GM23248 (cell line): Measurements from ENCODE around the gene ALK. TPM values are rescaled to one million over a fixed set of nuclear protein-coding genes. Genes with fewer than 3 reads are reported as not detected.

Experiments used
- DNase-seq: peaks from one replicate; pipeline ENCODE4 v3.0.0-alpha.2; 2015
- H2AFZ ChIP-seq: fragments of 200-600 bp; sonication (generic); 2 replicates; pipeline ENCODE4 v1.6.1; 2016; ENCODE audit warnings: antibody characterized with exemption
- H3F3A ChIP-seq: fragments of 200-600 bp; sonication (generic); 2 replicates; pipeline ENCODE4 v1.6.1; 2016; ENCODE audit warnings: mild to moderate bottlenecking, antibody characterized with exemption, mixed run types; ENCODE audit not compliant: insufficient read depth
- H3K27ac ChIP-seq: fragments of 200-600 bp; sonication (generic); 2 replicates; pipeline ENCODE4 v1.5.1; 2016; ENCODE audit warnings: mild to moderate bottlenecking
- H3K27me3 ChIP-seq: fragments of 200-600 bp; sonication (generic); replicated peaks from 2 replicates; pipeline ENCODE4 v1.6.1; 2016; ENCODE audit warnings: mild to moderate bottlenecking; ENCODE audit not compliant: insufficient read depth
- H3K36me3 ChIP-seq: fragments of 200-600 bp; sonication (generic); 2 replicates; pipeline ENCODE4 v1.6.1; 2016; ENCODE audit warnings: low read depth, mild to moderate bottlenecking
- H3K4me1 ChIP-seq: fragments of 200-600 bp; sonication (generic); 2 replicates; pipeline ENCODE4 v1.6.1; 2016; ENCODE audit warnings: mild to moderate bottlenecking; ENCODE audit not compliant: insufficient read depth
- H3K4me2 ChIP-seq: fragments of 200-600 bp; sonication (generic); one replicate; pipeline ENCODE4 v1.6.1; 2016; ENCODE audit warnings: mild to moderate bottlenecking; ENCODE audit not compliant: unreplicated experiment
- H3K4me3 ChIP-seq: fragments of 200-600 bp; sonication (generic); 2 replicates; pipeline ENCODE4 v1.5.1; 2016; ENCODE audit warnings: mild to moderate bottlenecking
- H3K79me2 ChIP-seq: fragments of 200-600 bp; sonication (generic); 2 replicates; pipeline ENCODE4 v1.6.1; 2016; ENCODE audit warnings: mild to moderate bottlenecking; ENCODE audit not compliant: insufficient read depth
- H3K9ac ChIP-seq: fragments of 200-600 bp; sonication (generic); 2 replicates; pipeline ENCODE4 v1.6.1; 2016; ENCODE audit warnings: mild to moderate bottlenecking
- H3K9me2 ChIP-seq: fragments of 200-600 bp; sonication (generic); 2 replicates; pipeline ENCODE4 v1.6.1; 2016; ENCODE audit warnings: mixed run types, mild to moderate bottlenecking, moderate library complexity; ENCODE audit not compliant: insufficient read depth
- H3K9me3 ChIP-seq: fragments of 200-600 bp; sonication (generic); one replicate; pipeline ENCODE4 v1.6.1; 2017; ENCODE audit warnings: low read depth
- H4K20me1 ChIP-seq: fragments of 200-600 bp; sonication (generic); 2 replicates; pipeline ENCODE4 v1.6.0; 2016; ENCODE audit not compliant: insufficient read depth
- EZH2 ChIP-seq: fragments of 200-600 bp; sonication (generic); IDR thresholded peaks from 2 replicates; pipeline ENCODE4 v1.6.1; 2018; ENCODE audit warnings: antibody characterized with exemption, mild to moderate bottlenecking; ENCODE audit not compliant: insufficient read depth, poor library complexity, severe bottlenecking
- EZH2phosphoT487 ChIP-seq: fragments of 200-600 bp; sonication (generic); IDR thresholded peaks from 2 replicates; pipeline ENCODE4 v1.6.1; 2018; ENCODE audit warnings: antibody characterized with exemption, moderate library complexity, mild to moderate bottlenecking, low read depth; ENCODE audit not compliant: insufficient read depth
- WGBS, 2 experiments: methylation state at CpG; one replicate each; pipeline ENCODE4 v1.1.6; 2015 to 2017; ENCODE audit warnings: low lambda C conversion rate in 2 of 2, low coverage in 1 of 2; ENCODE audit errors: missing lambda C conversion rate in 2 of 2; 5-methylcytosine and 5-hydroxymethylcytosine counted together
- in situ Hi-C: fragments of 300-500 bp; cut with MboI; formaldehyde crosslinking; loops from 2 replicates; pipeline ENCODE4 v1.15.0; 2020
- polyA plus RNA-seq: library from polyadenylated mRNA; unstranded; fragments of >200 nt; fragmentation: Nextera tagmentation; extraction: Ambion mirVana; gene quantifications from 2 replicates; pipeline ENCODE4 v1.2.1, GENCODE V29; 2016
- total RNA-seq: library from RNA; depleted of rRNA; stranded (reverse); fragments of >200 nt; shearing (Covaris generic); gene quantifications from 2 replicates; pipeline ENCODE4 v1.2.3, GENCODE V29; 2014

Gene ALK
- total and polyA plus RNA-seq, 2 experiments from 2014 or later, result under 0.01 to 0.05 TPM

DNA sequence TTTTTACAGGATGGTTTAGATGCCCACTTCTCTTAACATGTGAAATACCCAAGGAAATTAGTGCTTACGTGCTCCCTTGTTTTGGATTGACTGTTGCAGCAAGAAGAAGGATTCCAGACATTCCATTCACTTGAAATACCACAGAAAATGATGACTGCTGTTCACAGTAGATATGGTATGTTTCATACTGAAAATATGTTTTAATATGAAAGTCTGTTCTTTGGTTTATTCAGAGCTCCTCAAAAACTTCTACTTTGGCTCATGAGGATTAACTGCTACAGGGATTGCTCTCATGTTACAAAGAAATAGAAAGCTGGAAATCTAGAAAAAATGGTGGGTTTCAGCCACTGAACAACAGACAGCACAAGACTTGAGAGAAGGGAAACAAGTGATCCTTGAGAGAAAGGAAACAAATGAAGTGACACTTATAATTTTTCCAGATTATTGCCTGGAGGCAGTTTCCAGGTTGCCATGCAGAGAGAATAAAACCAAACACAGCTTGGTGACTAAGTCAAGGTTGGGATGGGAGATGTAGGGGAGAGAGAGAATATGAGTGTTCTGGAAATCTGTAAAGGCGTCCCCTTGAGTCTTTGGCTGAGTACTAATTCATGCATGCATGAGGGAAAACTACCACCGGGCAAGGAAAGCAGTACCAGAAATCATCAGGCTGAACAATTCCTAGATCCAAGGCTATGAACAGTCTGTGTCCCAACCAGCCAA is 458.0 kb downstream of the ALK start:
- no peaks in the 10 kb centered on the region for H3K9me2 ChIP-seq
- H3K27me3 ChIP-seq, result no peaks in the 10 kb centered on the region
- H3K4me2 ChIP-seq, result peak overlapping the region; percentile 70
- peak overlapping the region; percentile 59 for H3K9ac ChIP-seq
- peak overlapping the region; percentile 36 for H2AFZ ChIP-seq
- in situ Hi-C loops, result no loop called here
- H3K79me2 ChIP-seq, result no peaks in the 10 kb centered on the region
- no peaks in the 10 kb centered on the region for H4K20me1 ChIP-seq
- H3K27ac ChIP-seq, result peak overlapping the region; percentile 92
- no peaks in the 10 kb centered on the region for H3K9me3 ChIP-seq
- peak; percentile 75 for DNase-seq
- WGBS, 2 experiments, result 37 to 40% methylated on average over 3 of the region's 3 CpGs
- peaks cover 54% of the 10 kb centered on the region for H3K4me1 ChIP-seq
- TF ChIP-seq EZH2, result no peak
- no peak for TF ChIP-seq EZH2phosphoT487
- peak overlapping the region; percentile 38 for H3K4me3 ChIP-seq
- H3K36me3 ChIP-seq, result no peaks in the 10 kb centered on the region
- H3F3A ChIP-seq, result peaks cover 49% of the 10 kb centered on the region

DNA sequence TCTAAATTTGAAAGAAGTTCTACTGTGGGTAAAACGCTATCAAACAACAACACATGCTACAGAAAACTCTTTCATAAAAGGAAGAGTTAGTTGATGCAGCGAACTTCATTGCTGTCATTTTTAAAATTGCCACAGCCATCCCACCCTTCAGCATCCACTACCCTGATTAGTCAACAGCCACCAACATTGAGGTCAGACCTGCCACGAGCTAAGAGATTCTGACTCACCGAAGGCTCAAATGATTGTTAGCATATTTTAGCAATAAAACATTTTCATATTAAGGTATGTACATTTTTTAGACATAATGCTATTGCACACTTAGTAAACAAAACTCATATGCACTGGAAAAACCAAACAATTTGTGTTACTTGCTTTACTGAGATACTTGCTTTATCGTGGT is 459.1 kb downstream of the ALK start:
- WGBS, 2 experiments, result 49 to 52% methylated on average over 5 of the region's 5 CpGs
- Histone ChIP-seq H3K4me2 (peak overlapping the region; percentile 70), H2AFZ (no peak overlapping the region), H4K20me1 (no peaks in the 10 kb centered on the region), H3K27me3 (no peaks in the 10 kb centered on the region), H3K4me1 (peaks cover 54% of the 10 kb centered on the region), H3F3A (peaks cover 49% of the 10 kb centered on the region), H3K9me2 (no peaks in the 10 kb centered on the region), H3K4me3 (peak overlapping the region; percentile 38; the same call in 1 of the 2 replicates), H3K9me3 (no peaks in the 10 kb centered on the region), H3K36me3 (no peaks in the 10 kb centered on the region), H3K79me2 (no peaks in the 10 kb centered on the region), H3K9ac (no peak overlapping the region), H3K27ac (peak overlapping the region; percentile 92)
- DNase-seq, result peak; percentile 78
- in situ Hi-C loops, result no loop called here
- no peak for TF ChIP-seq EZH2phosphoT487
- no peak for TF ChIP-seq EZH2

DNA sequence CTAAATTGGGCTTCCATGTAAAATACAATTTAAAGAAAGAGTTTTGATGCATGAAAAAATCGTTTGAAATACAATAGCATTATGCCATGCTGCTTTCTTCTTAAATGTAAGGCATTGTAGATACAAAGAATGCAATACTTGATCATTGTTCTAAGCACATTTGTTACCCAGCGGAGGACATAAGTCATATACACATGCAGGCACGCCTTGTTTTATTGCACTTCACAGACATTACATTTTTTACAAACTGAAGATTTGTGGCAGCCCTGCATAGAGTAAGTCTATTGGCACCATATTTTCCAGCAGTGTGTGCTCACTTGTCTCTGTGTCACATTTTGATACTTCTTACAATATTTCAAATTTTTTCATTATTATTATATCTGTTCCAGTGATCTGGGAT is 461.2 kb downstream of the ALK start:
- 13 to 16% methylated on average over 3 of the region's 3 CpGs for WGBS, 2 experiments
- H4K20me1 ChIP-seq, result no peaks in the 10 kb centered on the region
- DNase-seq, result no peak
- peaks cover 60% of the 10 kb centered on the region for H3K4me1 ChIP-seq
- peak overlapping the region; percentile 31; the same call in 1 of the 2 replicates for H3K27ac ChIP-seq
- no peaks in the 10 kb centered on the region for H3K36me3 ChIP-seq
- no peak overlapping the region for H3K9ac ChIP-seq
- no peak for TF ChIP-seq EZH2phosphoT487
- TF ChIP-seq EZH2, result no peak
- H3K9me2 ChIP-seq, result no peaks in the 10 kb centered on the region
- H3K27me3 ChIP-seq, result no peaks in the 10 kb centered on the region
- no peak overlapping the region for H2AFZ ChIP-seq
- H3F3A ChIP-seq, result peaks cover 49% of the 10 kb centered on the region
- H3K4me2 ChIP-seq, result peak overlapping the region; percentile 58
- H3K4me3 ChIP-seq, result no peak overlapping the region
- H3K9me3 ChIP-seq, result no peaks in the 10 kb centered on the region
- in situ Hi-C loops, result no loop called here
- no peaks in the 10 kb centered on the region for H3K79me2 ChIP-seq

DNA sequence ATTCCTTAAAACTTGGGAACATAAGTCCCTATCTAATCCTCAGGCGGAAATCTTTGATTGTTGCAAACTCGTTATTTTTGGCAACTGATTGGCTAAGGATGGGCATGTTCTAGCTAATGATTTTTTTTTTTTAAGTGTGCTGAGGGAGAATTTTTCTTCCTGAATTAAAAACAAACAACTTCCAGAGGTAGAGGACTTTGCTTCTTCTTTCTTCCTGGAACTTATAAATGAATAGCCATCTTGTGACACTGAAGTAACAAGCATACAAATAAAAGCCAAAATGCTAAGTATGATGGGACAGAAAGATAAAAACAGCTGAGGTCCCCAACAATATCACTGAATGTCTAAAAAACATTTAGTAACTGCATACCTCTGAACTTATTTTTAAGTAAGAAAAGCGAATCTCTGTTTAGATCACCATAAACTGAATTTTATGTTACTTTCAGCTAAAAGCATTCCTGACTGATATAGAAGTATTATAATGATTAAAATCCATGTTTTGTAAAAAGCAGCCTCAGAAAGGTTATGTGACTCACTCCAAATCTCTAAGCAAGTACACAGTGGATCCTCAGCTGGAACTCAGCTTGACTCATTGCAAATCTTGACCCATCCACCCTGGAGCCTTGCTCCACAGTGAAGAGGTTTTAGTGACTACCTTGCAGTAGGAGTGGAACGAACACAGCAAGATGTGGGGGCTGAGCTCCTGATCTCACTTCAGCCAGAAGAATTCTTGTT is 461.8 kb downstream of the ALK start:
- TF ChIP-seq EZH2phosphoT487 (no peak), EZH2 (no peak)
- H3K36me3 ChIP-seq, result no peaks in the 10 kb centered on the region
- H3F3A ChIP-seq, result peaks cover 47% of the 10 kb centered on the region
- no peaks in the 10 kb centered on the region for H3K79me2 ChIP-seq
- 45% methylated on average over 4 of the region's 4 CpGs for WGBS, 2 experiments
- DNase-seq, result peak; percentile 90
- no peak overlapping the region for H3K9ac ChIP-seq
- H4K20me1 ChIP-seq, result no peaks in the 10 kb centered on the region
- H3K9me3 ChIP-seq, result no peaks in the 10 kb centered on the region
- H3K4me1 ChIP-seq, result peaks cover 60% of the 10 kb centered on the region
- H3K27me3 ChIP-seq, result no peaks in the 10 kb centered on the region
- no peaks in the 10 kb centered on the region for H3K9me2 ChIP-seq
- in situ Hi-C loops, result no loop called here
- H3K27ac ChIP-seq, result peak overlapping the region; percentile 50
- H3K4me3 ChIP-seq, result no peak overlapping the region
- H3K4me2 ChIP-seq, result peak overlapping the region; percentile 58
- H2AFZ ChIP-seq, result no peak overlapping the region
